H1 (cell line): Measurements from ENCODE around the gene NDST4. TPM values are rescaled to one million over a fixed set of nuclear protein-coding genes. Genes with fewer than 3 reads are reported as not detected.

ENCODE experiments used
- CTCF ChIA-PET: fragments of 300-600 bp; sonication (Branson Sonifier 250); formaldehyde crosslinking; loops from one replicate; lab custom pipeline; 2021; ENCODE audit not compliant: partially characterized antibody; lab: Charles Lee
- POLR2A ChIA-PET: fragments of 300-600 bp; sonication (Branson Sonifier 250); formaldehyde crosslinking; loops from one replicate; lab custom pipeline; 2021; ENCODE audit warnings: inconsistent platforms; ENCODE audit not compliant: partially characterized antibody; lab: Charles Lee
- DNase-seq, 2 experiments: peaks; one replicate each; pipeline versions ENCODE4 v3.0.0 to v3.0.0-alpha.2; 2010 to 2022; ENCODE audit warnings: low spot score in 2 of 2, low read depth in 1 of 2, mixed read lengths in 1 of 2
- FAIRE-seq: peaks from 2 replicates; lab custom pipeline; 2011; peaks lifted over from hg19 to GRCh38; lab: Jason Lieb, UNC
- H2AFZ ChIP-seq: 2 replicates; pipeline ENCODE4 v1.8.1; 2012; ENCODE audit warnings: low read length, inconsistent platforms
- H2AK5ac ChIP-seq: 2 replicates; pipeline ENCODE4 v1.6.1; 2013; ENCODE audit warnings: low read depth, low read length
- H2BK120ac ChIP-seq: replicated peaks from 2 replicates; pipeline ENCODE3; 2013; ENCODE audit warnings: low read depth, low read length, inconsistent platforms
- H2BK12ac ChIP-seq: 2 replicates; pipeline ENCODE4 v1.6.1; 2013; ENCODE audit warnings: low read depth, low read length
- H2BK15ac ChIP-seq: 2 replicates; pipeline ENCODE4 v1.6.1; 2013; ENCODE audit warnings: low read length
- H2BK20ac ChIP-seq: 2 replicates; pipeline ENCODE4 v1.6.1; 2013; ENCODE audit warnings: low read length
- H2BK5ac ChIP-seq: 2 replicates; pipeline ENCODE4 v1.6.1; 2013; ENCODE audit warnings: low read depth, low read length
- H3K14ac ChIP-seq: 2 replicates; pipeline ENCODE4 v1.6.1; 2013; ENCODE audit warnings: inconsistent platforms; ENCODE audit not compliant: insufficient read length
- H3K18ac ChIP-seq: 2 replicates; pipeline ENCODE4 v1.6.1; 2013; ENCODE audit warnings: low read length; ENCODE audit errors: extremely low read depth
- H3K23ac ChIP-seq: 2 replicates; pipeline ENCODE4 v1.6.1; 2013; ENCODE audit warnings: inconsistent platforms; ENCODE audit not compliant: insufficient read length
- H3K23me2 ChIP-seq: 2 replicates; pipeline ENCODE4 v1.6.1; 2013; ENCODE audit warnings: low read depth, low read length
- H3K27ac ChIP-seq: 2 replicates; pipeline ENCODE4 v1.6.1; 2011; ENCODE audit warnings: low read depth, low read length, inconsistent platforms
- H3K27me3 ChIP-seq, 4 experiments: replicated peaks in 1 of 4; 1 replicate in 1 of 4; 2 replicates in 3 of 4; pipeline versions ENCODE4 v1.6.1 to v1.8.1; 2011 to 2013; ENCODE audit warnings: low read length in 3 of 4, mild to moderate bottlenecking in 3 of 4, inconsistent platforms in 2 of 4, mixed read lengths in 2 of 4, moderate library complexity in 1 of 4; ENCODE audit not compliant: control insufficient read depth in 3 of 4, insufficient read depth in 3 of 4; ENCODE audit errors: extremely low read depth in 1 of 4
- H3K36me3 ChIP-seq, 4 experiments: 2 replicates each; pipeline versions ENCODE4 v1.6.1 to v1.8.1; 2011 to 2013; ENCODE audit warnings: mild to moderate bottlenecking in 4 of 4, low read length in 3 of 4, moderate library complexity in 2 of 4, control low read depth in 1 of 4, inconsistent platforms in 1 of 4; ENCODE audit not compliant: insufficient read depth in 4 of 4, control insufficient read depth in 2 of 4
- H3K4ac ChIP-seq: replicated peaks from 2 replicates; pipeline ENCODE3; 2013; ENCODE audit warnings: low read length, low read depth, mixed read lengths, inconsistent platforms; ENCODE audit not compliant: insufficient read length
- H3K4me1 ChIP-seq, 4 experiments: replicated peaks in 1 of 4; 1 replicate in 1 of 4; 2 replicates in 3 of 4; pipeline versions ENCODE4 v1.6.1 to v1.8.1; 2011 to 2013; ENCODE audit warnings: low read length in 3 of 4, inconsistent platforms in 2 of 4, mixed read lengths in 1 of 4; ENCODE audit not compliant: insufficient read depth in 4 of 4, control insufficient read depth in 3 of 4
- H3K4me2 ChIP-seq, 2 experiments: 2 replicates each; pipeline versions ENCODE4 v1.6.1 to v1.8.1; 2011 to 2013; ENCODE audit warnings: low read depth in 2 of 2, low read length in 2 of 2, control low read depth in 1 of 2, inconsistent platforms in 1 of 2, mild to moderate bottlenecking in 1 of 2; ENCODE audit not compliant: insufficient read depth in 1 of 2
- H3K4me3 ChIP-seq, 4 experiments: fragments of 200-600, 300-600 bp in 1 of 4; sonication (generic), shearing (Covaris generic), sonication (Bioruptor Twin) in 1 of 4; 2 replicates each; pipeline versions ENCODE4 v1.5.1 to v1.8.1; 2011 to 2016; ENCODE audit warnings: low read length in 4 of 4, low read depth in 3 of 4, control low read depth in 2 of 4, inconsistent platforms in 2 of 4, mild to moderate bottlenecking in 2 of 4, mixed read lengths in 1 of 4, moderate library complexity in 1 of 4; ENCODE audit not compliant: insufficient read depth in 2 of 4; ENCODE audit errors: extremely low read depth in 1 of 4
- H3K56ac ChIP-seq: replicated peaks from 2 replicates; pipeline ENCODE3; 2013; ENCODE audit warnings: low read depth, mild to moderate bottlenecking, mixed read lengths, low read length, inconsistent platforms; ENCODE audit not compliant: insufficient read length
- H3K79me1 ChIP-seq: 2 replicates; pipeline ENCODE4 v1.6.1; 2013; ENCODE audit warnings: low read depth, low read length, control low read depth
- H3K79me2 ChIP-seq, 2 experiments: 2 replicates each; pipeline versions ENCODE4 v1.6.1 to v1.8.1; 2012 to 2013; ENCODE audit warnings: low read length in 2 of 2, mild to moderate bottlenecking in 2 of 2, inconsistent platforms in 1 of 2; ENCODE audit not compliant: insufficient read depth in 2 of 2, control insufficient read depth in 1 of 2
- H3K9ac ChIP-seq, 4 experiments: replicated peaks in 1 of 4; 1 replicate in 1 of 4; 2 replicates in 3 of 4; pipeline versions ENCODE4 v1.6.1 to v1.8.1; 2011 to 2013; ENCODE audit warnings: low read depth in 3 of 4, low read length in 3 of 4, control low read depth in 2 of 4, mild to moderate bottlenecking in 2 of 4, moderate library complexity in 2 of 4, inconsistent platforms in 1 of 4; ENCODE audit errors: extremely low read depth in 1 of 4
- H3K9me3 ChIP-seq, 2 experiments: 2 replicates each; pipeline versions ENCODE4 v1.6.1 to v1.8.1; 2012 to 2013; ENCODE audit warnings: mild to moderate bottlenecking in 2 of 2, moderate library complexity in 2 of 2, control low read depth in 1 of 2, inconsistent platforms in 1 of 2, low read depth in 1 of 2, low read length in 1 of 2, mixed read lengths in 1 of 2; ENCODE audit not compliant: insufficient read depth in 2 of 2
- H4K20me1 ChIP-seq, 2 experiments: replicated peaks in 1 of 2; 2 replicates each; pipeline versions ENCODE3 to v1.8.1; 2011 to 2013; ENCODE audit warnings: inconsistent platforms in 2 of 2, low read length in 2 of 2, mild to moderate bottlenecking in 1 of 2; ENCODE audit not compliant: insufficient read depth in 2 of 2, control insufficient read depth in 1 of 2
- H4K5ac ChIP-seq: 2 replicates; pipeline ENCODE4 v1.6.1; 2013; ENCODE audit warnings: low read length, low read depth, mixed read lengths, inconsistent platforms; ENCODE audit not compliant: insufficient read length
- H4K8ac ChIP-seq: 2 replicates; pipeline ENCODE4 v1.8.0; 2013; ENCODE audit warnings: mild to moderate bottlenecking, moderate library complexity, low read length, inconsistent platforms; ENCODE audit not compliant: insufficient read depth; ENCODE audit errors: extremely low read depth
- H4K91ac ChIP-seq: replicated peaks from 2 replicates; pipeline ENCODE3; 2013; ENCODE audit warnings: low read length, mixed read lengths, inconsistent platforms; ENCODE audit not compliant: insufficient read length
- ASH2L ChIP-seq: fragments of 200-600, 300-600 bp; sonication (generic); IDR thresholded peaks from one replicate; pipeline ENCODE4 v1.7.1; 2017; ENCODE audit warnings: low read length
- ATF3 ChIP-seq: IDR thresholded peaks from 2 replicates; pipeline ENCODE4 v1.6.1; 2011; ENCODE audit warnings: low read depth, mild to moderate bottlenecking, low read length; ENCODE audit not compliant: insufficient read depth
- BCL11A ChIP-seq, 2 experiments: IDR thresholded peaks; one replicate each; pipeline ENCODE4 v1.6.1; 2011; ENCODE audit warnings: low read depth in 2 of 2, low read length in 2 of 2, mild to moderate bottlenecking in 2 of 2
- CBX5 ChIP-seq: fragments of 300-800, 300-1000 bp; sonication (generic); IDR thresholded peaks from 2 replicates; pipeline ENCODE4 v1.7.1; 2016; ENCODE audit warnings: antibody characterized with exemption, low read length, low read depth
- CHD2 ChIP-seq: IDR thresholded peaks from 2 replicates; pipeline ENCODE4 v1.6.1; 2012; ENCODE audit warnings: low read length, improper control_type of control experiment
- CREB1 ChIP-seq: IDR thresholded peaks from 2 replicates; pipeline ENCODE4 v1.6.1; 2012; ENCODE audit warnings: inconsistent platforms
- FOSL1 ChIP-seq: IDR thresholded peaks from 2 replicates; pipeline ENCODE4 v1.6.1; 2011; ENCODE audit warnings: mild to moderate bottlenecking, low read depth, low read length, moderate library complexity; ENCODE audit not compliant: insufficient read depth
- JUN ChIP-seq: IDR thresholded peaks from 2 replicates; pipeline ENCODE4 v1.6.1; 2011; ENCODE audit warnings: low read depth, mild to moderate bottlenecking, improper control_type of control experiment, low read length
- KDM1A ChIP-seq: fragments of 200-600, 300-600 bp; sonication (generic); IDR thresholded peaks from 2 replicates; pipeline ENCODE4 v1.7.1; 2016; ENCODE audit warnings: mild to moderate bottlenecking, low read length, borderline replicate concordance
- RFX5 ChIP-seq: IDR thresholded peaks from 2 replicates; pipeline ENCODE4 v1.6.1; 2011; ENCODE audit warnings: low read depth, low read length, improper control_type of control experiment, borderline replicate concordance
- SAP30 ChIP-seq: fragments of 300-600 bp; sonication (generic); IDR thresholded peaks from 2 replicates; pipeline ENCODE4 v1.7.1; 2012; ENCODE audit warnings: low read length, moderate library complexity, mild to moderate bottlenecking, inconsistent platforms; ENCODE audit not compliant: insufficient read depth, insufficient replicate concordance
- SIRT6 ChIP-seq: IDR thresholded peaks from one replicate; pipeline ENCODE4 v1.7.1; 2012; ENCODE audit warnings: low read length, inconsistent platforms
- SIX5 ChIP-seq: IDR thresholded peaks from 2 replicates; pipeline ENCODE4 v1.6.1; 2011; ENCODE audit warnings: mild to moderate bottlenecking, low read depth, low read length
- TCF12 ChIP-seq: IDR thresholded peaks from 2 replicates; pipeline ENCODE4 v1.6.1; 2011; ENCODE audit warnings: low read depth, mild to moderate bottlenecking, low read length
- YY1 ChIP-seq: IDR thresholded peaks from 2 replicates; pipeline ENCODE4 v1.6.1; 2011; ENCODE audit warnings: low read depth, mild to moderate bottlenecking, low read length
- WGBS, 2 experiments: shearing (Covaris generic) in 1 of 2; methylation state at CpG; one replicate each; pipeline versions ENCODE4 v1.1.6 to v1.1.7; 2013 to 2015; ENCODE audit warnings: low lambda C conversion rate in 2 of 2, mixed read lengths in 2 of 2, inconsistent platforms in 1 of 2, low coverage in 1 of 2, missing lambda C conversion rate in 1 of 2; ENCODE audit not compliant: insufficient replicate concordance in 2 of 2, insufficient coverage in 1 of 2, insufficient read length in 1 of 2; ENCODE audit errors: extremely low coverage in 1 of 2, missing lambda C conversion rate in 1 of 2; 5-methylcytosine and 5-hydroxymethylcytosine counted together
- polyA plus RNA-seq, 7 experiments: library from polyadenylated mRNA; depleted of rRNA in 3 of 7; stranded (reverse) in 5 of 7; unstranded in 2 of 7; fragments of >200 nt in 5 of 7; fragments of 200-250 nt in 2 of 7; gene quantifications; 1 replicate in 5 of 7; 2 replicates in 1 of 7; 4 replicates in 1 of 7; pipeline versions ENCODE4 v1.2.1 to v1.2.3, GENCODE V29; 2011 to 2013; ENCODE audit warnings: missing spikeins in 2 of 7, mixed read lengths in 2 of 7
- total RNA-seq: library from RNA; stranded (reverse); fragmentation: NEBNext Ultra II Directional; extraction: Animal tissue kit (Norgen Biotek cat#: 25700); gene quantifications from 2 replicates; pipeline ENCODE4 v1.2.1, GENCODE V29; 2021

NDST4 gene
- total and polyA plus RNA-seq, 2 of the 8 experiments (the other 6 are each of a cell fraction or from before 2014, with no cell fraction given): 0.02 TPM; not detected in 1

- POLR2A ChIA-PET: no interaction called here
- Histone ChIP-seq H3K23me2 (no peaks in the 10 kb centered on the region; the same call in 1 of the 2 replicates), H3K36me3 (no peaks in the 10 kb centered on the region), H3K56ac (no peak overlapping the region), H2BK15ac (no peak overlapping the region), H2AFZ (0 out of 2 replicates have a peak overlapping the region, but pooled peaks have one; percentile 67), H4K91ac (no peak overlapping the region), H3K27me3 (no peaks in the 10 kb centered on the region), H3K18ac (no peak overlapping the region), H3K79me2 (no peaks in the 10 kb centered on the region), H2AK5ac (no peak overlapping the region), H3K9me3 (no peaks in the 10 kb centered on the region), H3K4me1 (no peaks in the 10 kb centered on the region), H2BK120ac (no peak overlapping the region), H3K27ac (no peak overlapping the region), H3K9ac (no peak overlapping the region), H3K4ac (no peak overlapping the region), H3K4me3 (no peak overlapping the region), H2BK20ac (no peak overlapping the region), H2BK12ac (no peak overlapping the region), H3K23ac (no peak overlapping the region), H3K4me2 (no peak overlapping the region), H4K20me1 (no peaks in the 10 kb centered on the region), H3K14ac (no peak overlapping the region), H4K8ac (no peak overlapping the region), H2BK5ac (no peak overlapping the region), H4K5ac (no peak overlapping the region), H3K79me1 (no peaks in the 10 kb centered on the region)
- DNase-seq (no peak), FAIRE-seq (no peak)
- TF ChIP-seq CHD2 (no peak), CBX5 (no peak), YY1 (no peak), FOSL1 (no peak), TCF12 (no peak), RFX5 (no peak), SIX5 (no peak), SIRT6 (no peak), SAP30 (no peak), JUN (no peak), ASH2L (no peak), BCL11A (IDR thresholded peaks at IDR 0.05; ENCODE audit: low read depth in 2 of 2, low read length in 2 of 2) (no peak), CREB1 (no peak), ATF3 (no peak), KDM1A (no peak)
- CTCF ChIA-PET: no interaction called here
- 75% methylated on average over 1 of the region's 1 CpG; no CpG with 5 or more reads in 1 of the 2 experiments for WGBS, 2 experiments
Observed at GRCh38 chr4:115053313-115053712, 60.1 kb downstream of the NDST4 start.
